NT2/D1 (cell line): Measurements from ENCODE around the gene F12.
"Not testable (repeated sequence)": the region's sequence is repeated elsewhere in the genome, so short reads cannot be mapped to it uniquely, and the experiment has no call there.

ENCODE experiments used
- SUZ12 ChIP-seq: IDR thresholded peaks from 2 replicates; pipeline ENCODE4 v1.6.1; 2011; ENCODE audit not compliant: insufficient read length, insufficient read depth; ENCODE audit errors: extremely low read depth
- YY1 ChIP-seq: IDR thresholded peaks from 2 replicates; pipeline ENCODE4 v1.6.1; 2011; ENCODE audit not compliant: insufficient read length, insufficient read depth

GRCh38 chr5:177375516-177375915 lies 33.8 kb downstream of the F12 start:
- TF ChIP-seq YY1, SUZ12: not testable (repeated sequence)
